ENCODE results near the gene CENPA. TPM values are rescaled to one million over a fixed set of nuclear protein-coding genes. Genes with fewer than 3 reads are reported as not detected.
A peak's percentile ranks its signal among the peaks of the same experiment; 100 is the strongest.
"Not testable (repeated sequence)": the region's sequence is repeated elsewhere in the genome, so short reads cannot be mapped to it uniquely, and the experiment has no call there.

Gene CENPA
- total and polyA plus RNA-seq, 7 donors = 0.12 to 0.23 TPM; not detected in 5

DNA sequence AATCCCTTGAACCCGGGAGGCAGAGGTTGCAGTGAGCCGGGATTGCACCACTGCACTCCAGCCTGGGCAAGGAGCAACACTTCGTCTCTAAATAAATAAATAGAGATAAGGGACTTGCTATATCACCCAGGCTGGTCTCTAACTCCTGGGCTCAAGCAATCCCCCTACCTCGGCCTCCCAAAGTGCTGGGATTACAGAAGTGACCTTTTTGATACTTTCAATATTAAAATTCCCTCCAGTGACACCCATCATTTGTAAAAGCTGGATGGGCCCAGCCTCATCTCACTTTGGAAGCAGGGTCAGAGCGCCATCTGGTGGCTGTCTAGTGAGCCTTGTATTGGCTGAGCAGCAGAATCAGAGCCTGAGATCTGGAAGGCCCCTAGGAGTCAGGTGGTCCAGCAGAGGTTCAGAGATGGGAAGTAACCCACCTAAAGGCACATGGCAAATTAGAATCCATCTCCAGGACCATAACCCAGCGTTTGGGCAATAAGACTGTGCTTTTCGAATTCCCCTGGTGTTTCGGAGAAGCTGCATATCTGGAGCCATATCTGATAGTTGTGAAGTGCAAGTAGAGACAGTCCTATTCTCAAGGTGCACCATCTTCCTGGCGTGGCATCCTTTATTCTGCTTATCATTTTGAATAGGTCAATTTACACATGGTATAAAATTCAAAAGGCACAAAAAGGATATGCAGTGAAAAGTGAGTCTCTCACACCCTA is 40.1 kb upstream of the CENPA start:
- intact Hi-C loops (cut with DNase I) = loop anchor here (1.0 kb wide), 1 partner anchor 140 kb away; no protein-coding TSS in a partner anchor
- 34 to 39% (median 37%) methylated on average over 9 of the region's 9 CpGs for WGBS, 3 donors
- DNase-seq (peak; percentile 82 to 89), ATAC-seq (peak; percentile 83 to 96 (median 88))
- Histone ChIP-seq H3K4me3 (no peak overlapping the region), H3K4me1 (no peaks in the 10 kb centered on the region), H3K36me3 (ENCODE audit: insufficient read depth in 1 of 2, low read depth in 1 of 2) (no peaks in the 10 kb centered on the region), H3K27me3 (ENCODE audit: insufficient read depth in 3 of 3, low read length in 2 of 3) (no peaks in the 10 kb centered on the region), H3K27ac (no peak overlapping the region), H3K9me3 (no peaks in the 10 kb centered on the region)
- TF ChIP-seq, protein P1, sequence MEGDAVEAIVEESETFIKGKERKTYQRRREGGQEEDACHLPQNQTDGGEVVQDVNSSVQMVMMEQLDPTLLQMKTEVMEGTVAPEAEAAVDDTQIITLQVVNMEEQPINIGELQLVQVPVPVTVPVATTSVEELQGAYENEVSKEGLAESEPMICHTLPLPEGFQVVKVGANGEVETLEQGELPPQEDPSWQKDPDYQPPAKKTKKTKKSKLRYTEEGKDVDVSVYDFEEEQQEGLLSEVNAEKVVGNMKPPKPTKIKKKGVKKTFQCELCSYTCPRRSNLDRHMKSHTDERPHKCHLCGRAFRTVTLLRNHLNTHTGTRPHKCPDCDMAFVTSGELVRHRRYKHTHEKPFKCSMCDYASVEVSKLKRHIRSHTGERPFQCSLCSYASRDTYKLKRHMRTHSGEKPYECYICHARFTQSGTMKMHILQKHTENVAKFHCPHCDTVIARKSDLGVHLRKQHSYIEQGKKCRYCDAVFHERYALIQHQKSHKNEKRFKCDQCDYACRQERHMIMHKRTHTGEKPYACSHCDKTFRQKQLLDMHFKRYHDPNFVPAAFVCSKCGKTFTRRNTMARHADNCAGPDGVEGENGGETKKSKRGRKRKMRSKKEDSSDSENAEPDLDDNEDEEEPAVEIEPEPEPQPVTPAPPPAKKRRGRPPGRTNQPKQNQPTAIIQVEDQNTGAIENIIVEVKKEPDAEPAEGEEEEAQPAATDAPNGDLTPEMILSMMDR (IDR thresholded peaks at IDR 0.05) = peak; percentile 93

DNA sequence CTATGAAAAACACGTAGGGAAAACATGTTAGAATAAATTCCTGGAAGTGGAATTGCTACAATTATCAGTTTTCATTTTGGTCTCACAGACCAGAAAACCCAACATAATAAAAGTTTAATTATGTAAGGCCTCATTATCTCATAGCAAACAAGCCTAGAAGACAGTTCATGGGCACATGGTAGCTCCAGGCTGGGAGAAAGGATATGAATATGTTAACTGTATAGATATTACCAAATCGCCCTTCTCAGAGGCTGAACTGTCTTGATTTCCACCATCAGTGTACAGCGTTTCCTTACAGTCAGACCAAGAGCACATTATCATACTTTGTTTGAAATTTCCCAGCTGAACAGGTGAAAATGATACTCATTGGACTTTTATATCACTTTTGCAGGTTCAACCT is 38.9 kb upstream of the CENPA start:
- H3K36me3 ChIP-seq (ENCODE audit: insufficient read depth in 1 of 2, low read depth in 1 of 2) = no peaks in the 10 kb centered on the region
- no peaks in the 10 kb centered on the region for H3K4me1 ChIP-seq
- intact Hi-C loops (cut with DNase I) = no loop called here
- no peaks in the 10 kb centered on the region for H3K9me3 ChIP-seq
- H3K4me3 ChIP-seq = no peak overlapping the region
- no peaks in the 10 kb centered on the region for H3K27me3 ChIP-seq (ENCODE audit: insufficient read depth in 3 of 3, low read length in 2 of 3)
- 72 to 76% (median 72%) methylated on average over 3 of the region's 3 CpGs for WGBS, 3 donors
- no peak for ATAC-seq
- no peak overlapping the region for H3K27ac ChIP-seq
- DNase-seq = no peak
- TF ChIP-seq, protein P1 (IDR thresholded peaks at IDR 0.05) = no peak

DNA sequence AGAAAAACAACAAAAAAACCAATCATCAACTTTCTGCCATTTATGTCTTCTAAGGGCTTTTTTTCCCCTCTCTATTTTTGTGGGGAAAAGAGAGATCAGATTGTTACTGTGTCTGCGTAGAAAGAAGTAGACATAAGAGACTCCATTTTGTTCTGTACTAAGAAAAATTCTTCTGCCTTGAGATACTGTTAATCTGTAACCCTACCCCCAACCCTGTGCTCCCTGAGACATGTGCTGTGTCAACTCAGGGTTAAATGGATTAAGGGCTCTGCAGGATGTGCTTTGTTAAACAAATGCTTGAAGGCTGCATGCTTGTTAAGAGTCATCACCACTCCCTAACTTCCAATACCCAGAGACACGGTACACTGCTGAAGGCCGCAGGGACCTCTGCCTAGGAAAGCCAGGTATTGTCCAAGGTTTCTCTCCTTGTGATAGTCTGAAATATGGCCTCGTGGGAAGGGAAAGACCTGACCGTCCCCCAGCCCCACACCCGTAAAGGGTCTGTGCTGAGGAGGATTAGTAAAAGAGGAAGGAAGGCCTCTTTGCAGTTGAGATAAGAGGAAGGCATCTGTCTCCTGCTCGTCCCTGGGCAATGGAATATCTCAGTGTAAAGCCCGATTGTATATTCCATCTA is 36.0 kb upstream of the CENPA start:
- H3K4me3 ChIP-seq; H3K27ac ChIP-seq; DNase-seq; H3K9me3 ChIP-seq; H3K4me1 ChIP-seq; H3K36me3 ChIP-seq (ENCODE audit: insufficient read depth in 1 of 2, low read depth in 1 of 2); ATAC-seq; intact Hi-C loops (cut with DNase I); H3K27me3 ChIP-seq (ENCODE audit: insufficient read depth in 3 of 3, low read length in 2 of 3): not testable (repeated sequence)
- 44 to 58% (median 56%) methylated on average over 8 of the region's 8 CpGs for WGBS, 3 donors

DNA sequence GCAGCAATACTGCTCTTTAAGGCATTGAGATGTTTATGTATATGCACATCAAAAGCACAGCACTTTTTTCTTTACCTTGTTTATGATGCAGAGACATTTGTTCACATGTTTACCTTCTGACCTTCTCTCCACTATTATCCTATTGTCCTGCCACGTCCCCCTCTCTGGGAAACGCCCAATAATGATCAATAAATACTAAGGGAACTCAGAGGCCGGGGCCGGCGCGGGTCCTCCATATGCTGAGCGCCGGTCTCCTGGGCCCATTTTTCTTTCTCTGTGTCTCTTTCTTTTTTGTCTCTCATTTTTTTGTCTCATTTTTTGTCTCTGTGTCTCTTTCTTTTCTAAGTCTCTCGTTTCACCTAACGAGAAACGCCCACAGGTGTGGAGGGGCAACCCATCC is 35.4 kb upstream of the CENPA start:
- H3K4me1 ChIP-seq; H3K27me3 ChIP-seq (ENCODE audit: insufficient read depth in 3 of 3, low read length in 2 of 3); H3K9me3 ChIP-seq; H3K4me3 ChIP-seq; intact Hi-C loops (cut with DNase I); H3K36me3 ChIP-seq (ENCODE audit: insufficient read depth in 1 of 2, low read depth in 1 of 2); DNase-seq; ATAC-seq; H3K27ac ChIP-seq: not testable (repeated sequence)
- 83 to 84% (median 84%) methylated on average over 11 of the region's 11 CpGs for WGBS, 3 donors

DNA sequence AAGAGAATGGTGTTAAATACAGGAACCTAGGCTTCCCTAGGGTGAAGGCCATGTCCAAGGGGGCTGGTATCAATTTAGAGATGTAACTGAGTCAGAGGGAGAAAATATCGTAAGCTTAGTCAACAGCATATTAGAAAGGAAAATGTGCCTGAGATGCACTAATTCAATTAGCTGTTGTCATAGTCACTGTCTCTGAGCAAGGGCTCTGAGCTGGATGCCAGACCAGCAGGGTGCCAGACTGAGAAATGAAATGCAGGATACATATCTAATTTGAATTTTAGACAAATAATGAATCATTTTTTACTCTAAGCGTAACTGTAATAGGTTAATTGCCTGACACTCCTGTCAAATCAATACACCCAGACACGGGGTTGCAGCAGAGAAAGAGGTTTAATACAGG is 33.2 kb upstream of the CENPA start:
- H3K4me3 ChIP-seq = no peak overlapping the region
- H3K36me3 ChIP-seq (ENCODE audit: insufficient read depth in 1 of 2, low read depth in 1 of 2) = no peaks in the 10 kb centered on the region
- DNase-seq (no peak), ATAC-seq (no peak)
- no peaks in the 10 kb centered on the region for H3K9me3 ChIP-seq
- H3K27ac ChIP-seq = no peak overlapping the region
- H3K4me1 ChIP-seq = peaks cover 3% of the 10 kb centered on the region
- 71 to 81% (median 74%) methylated on average over 3 of the region's 3 CpGs for WGBS, 3 donors
- TF ChIP-seq, protein P1 (IDR thresholded peaks at IDR 0.05) = no peak
- no peaks in the 10 kb centered on the region for H3K27me3 ChIP-seq (ENCODE audit: insufficient read depth in 3 of 3, low read length in 2 of 3)
- intact Hi-C loops (cut with DNase I) = no loop called here

Data from psoas muscle (tissue), 8 donors.